Subcutaneous abdominal adipose tissue (tissue), 5 donors: ENCODE data around the gene ZNF385C.
"Not testable (repeated sequence)": the region's sequence is repeated elsewhere in the genome, so short reads cannot be mapped to it uniquely, and the experiment has no call there.

Source experiments
- H3K27ac ChIP-seq: one replicate; pipeline ENCODE4 v1.7.0; 2013; ENCODE audit warnings: low read depth, mild to moderate bottlenecking, inconsistent platforms, low read length, moderate library complexity
- H3K27me3 ChIP-seq, 5 donors: one replicate each; pipeline ENCODE4 v1.7.0; 2013; ENCODE audit warnings: low read length in 5 of 5, inconsistent platforms in 1 of 5; ENCODE audit not compliant: control insufficient read depth in 5 of 5, insufficient read depth in 4 of 5
- H3K36me3 ChIP-seq, 5 donors: one replicate each; pipeline ENCODE4 v1.7.0; 2013; ENCODE audit warnings: low read length in 5 of 5; ENCODE audit not compliant: control insufficient read depth in 5 of 5, insufficient read depth in 5 of 5
- H3K4me1 ChIP-seq, 5 donors: one replicate each; pipeline ENCODE4 v1.7.0; 2013; ENCODE audit warnings: low read length in 5 of 5, mild to moderate bottlenecking in 3 of 5, moderate library complexity in 1 of 5; ENCODE audit not compliant: control insufficient read depth in 5 of 5, insufficient read depth in 5 of 5
- H3K4me3 ChIP-seq, 5 donors: one replicate each; pipeline ENCODE4 v1.7.0; 2013; ENCODE audit warnings: low read length in 5 of 5, low read depth in 1 of 5
- H3K9ac ChIP-seq, 5 donors: one replicate each; pipeline ENCODE4 v1.7.0; 2013; ENCODE audit warnings: low read length in 5 of 5, mild to moderate bottlenecking in 4 of 5, moderate library complexity in 3 of 5
- H3K9me3 ChIP-seq, 5 donors: one replicate each; pipeline ENCODE4 v1.7.0; 2013; ENCODE audit warnings: low read length in 5 of 5; ENCODE audit not compliant: control insufficient read depth in 5 of 5
- donor health status: healthy.
- donor health status: healthy.
- donor health status: healthy.
- donor health status: healthy.
- donor health status: healthy.

ZNF385C gene

GRCh38 chr17:42097691-42098631 is at the start of gene ZNF385C:
TSS of gene ZNF385C (minus strand) at chr17:42098473. CDS start at chr17:42063056, 35,417 bp downstream.
- Histone ChIP-seq H3K4me1 (peaks cover 0 to 14% (median 7%) of the 10 kb centered on the region in 5 donors), H3K4me3 (no peak within 1 kb of the TSS), H3K27me3 (peaks cover 20 to 35% (median 25%) of the 10 kb centered on the region in 5 donors), H3K27ac (no peak within 1 kb of the TSS), H3K9ac (no peak within 1 kb of the TSS), H3K36me3 (peaks cover 0 to 1% (median under 1%) of the 10 kb centered on the region in 5 donors), H3K9me3 (no peaks in the 10 kb centered on the region)

- Histone ChIP-seq H3K36me3 (peaks cover 0 to 32% (median 25%) of the 10 kb centered on the region in 5 donors), H3K9ac (peak overlapping the region in 1 of 5 donors; percentile 49), H3K4me3 (no peak overlapping the region), H3K4me1 (peaks cover 0 to 30% (median 23%) of the 10 kb centered on the region in 5 donors), H3K9me3 (no peaks in the 10 kb centered on the region), H3K27ac (no peak overlapping the region), H3K27me3 (no peaks in the 10 kb centered on the region)
Observed at GRCh38 chr17:42146911-42147607, 48.8 kb upstream of the ZNF385C start.

GRCh38 chr17:42143138-42143537 is 44.9 kb upstream of the ZNF385C start:
- H3K9ac ChIP-seq, result peak overlapping the region in 1 of 5 donors; percentile 11
- H3K27ac ChIP-seq, H3K27me3 ChIP-seq, H3K9me3 ChIP-seq, H3K4me3 ChIP-seq: not testable (repeated sequence)
- H3K4me1 ChIP-seq, result peaks cover 10 to 50% (median 42%) of the 10 kb centered on the region in 5 donors
- H3K36me3 ChIP-seq, result peaks cover 0 to 33% (median 21%) of the 10 kb centered on the region in 5 donors

GRCh38 chr17:42142371-42142896 is 44.2 kb upstream of the ZNF385C start:
- peaks cover 0 to 28% (median 20%) of the 10 kb centered on the region in 5 donors for H3K36me3 ChIP-seq

DNA sequence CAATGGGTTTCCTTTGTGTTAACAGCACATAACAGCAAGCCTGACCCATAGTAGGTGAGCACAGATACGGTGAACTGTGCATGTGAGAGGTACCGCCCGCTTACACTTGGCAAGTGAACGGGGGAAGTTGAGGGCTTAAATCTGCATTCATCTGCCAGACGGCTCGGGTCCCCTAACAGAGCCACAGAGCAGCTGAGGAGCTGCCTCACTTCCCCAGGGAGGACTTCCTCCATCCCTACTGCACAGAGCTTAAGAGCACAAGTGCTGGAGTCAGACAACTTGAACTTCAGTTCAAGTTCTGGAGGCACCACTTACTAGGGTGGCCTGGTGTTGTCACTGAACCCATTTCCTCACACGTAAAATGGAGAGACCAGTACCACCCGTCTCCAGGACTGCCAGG is 43.1 kb upstream of the ZNF385C start:
- Histone ChIP-seq H3K4me1 (peaks cover 13 to 61% (median 52%) of the 10 kb centered on the region in 5 donors), H3K27ac (no peak overlapping the region), H3K4me3 (no peak overlapping the region), H3K9me3 (no peaks in the 10 kb centered on the region), H3K27me3 (no peaks in the 10 kb centered on the region), H3K9ac (no peak overlapping the region), H3K36me3 (peaks cover 0 to 22% (median 15%) of the 10 kb centered on the region in 5 donors)

More at GRCh38 chr17:42142371-42142896, 44.2 kb upstream of the ZNF385C start:
- peak overlapping the region in 1 of 5 donors; percentile 22 for H3K4me3 ChIP-seq
- peaks cover 11 to 53% (median 47%) of the 10 kb centered on the region in 5 donors for H3K4me1 ChIP-seq
- H3K9ac ChIP-seq, result peak overlapping the region in 2 of 5 donors; percentile 11 to 52
- no peak overlapping the region for H3K27ac ChIP-seq
- H3K9me3 ChIP-seq, result no peaks in the 10 kb centered on the region
- H3K27me3 ChIP-seq, result no peaks in the 10 kb centered on the region

DNA sequence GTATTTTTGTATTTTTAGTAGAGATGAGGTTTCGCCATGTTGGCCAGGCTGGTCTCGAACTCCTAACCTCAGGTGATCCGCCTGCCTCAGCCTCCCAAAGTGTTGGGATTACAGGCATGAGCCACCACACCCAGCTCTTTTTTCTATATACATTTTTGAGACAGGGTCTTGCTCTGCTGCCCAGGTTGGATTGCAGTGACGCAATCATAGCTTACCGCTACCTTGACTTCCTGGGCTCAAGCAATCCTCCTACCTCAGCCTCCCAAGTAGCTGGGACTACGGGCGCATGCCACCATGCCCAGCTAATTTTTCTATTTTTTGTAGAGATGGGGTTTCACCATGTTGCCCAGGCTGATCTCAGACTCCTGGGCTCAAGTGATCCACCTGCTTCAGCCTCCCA is 42.4 kb upstream of the ZNF385C start:
- H3K4me3 ChIP-seq, H3K9ac ChIP-seq, H3K9me3 ChIP-seq, H3K27ac ChIP-seq, H3K27me3 ChIP-seq: not testable (repeated sequence)
- Histone ChIP-seq H3K4me1 (peaks cover 18 to 68% (median 59%) of the 10 kb centered on the region in 5 donors), H3K36me3 (peaks cover 0 to 22% (median 15%) of the 10 kb centered on the region in 5 donors)

DNA sequence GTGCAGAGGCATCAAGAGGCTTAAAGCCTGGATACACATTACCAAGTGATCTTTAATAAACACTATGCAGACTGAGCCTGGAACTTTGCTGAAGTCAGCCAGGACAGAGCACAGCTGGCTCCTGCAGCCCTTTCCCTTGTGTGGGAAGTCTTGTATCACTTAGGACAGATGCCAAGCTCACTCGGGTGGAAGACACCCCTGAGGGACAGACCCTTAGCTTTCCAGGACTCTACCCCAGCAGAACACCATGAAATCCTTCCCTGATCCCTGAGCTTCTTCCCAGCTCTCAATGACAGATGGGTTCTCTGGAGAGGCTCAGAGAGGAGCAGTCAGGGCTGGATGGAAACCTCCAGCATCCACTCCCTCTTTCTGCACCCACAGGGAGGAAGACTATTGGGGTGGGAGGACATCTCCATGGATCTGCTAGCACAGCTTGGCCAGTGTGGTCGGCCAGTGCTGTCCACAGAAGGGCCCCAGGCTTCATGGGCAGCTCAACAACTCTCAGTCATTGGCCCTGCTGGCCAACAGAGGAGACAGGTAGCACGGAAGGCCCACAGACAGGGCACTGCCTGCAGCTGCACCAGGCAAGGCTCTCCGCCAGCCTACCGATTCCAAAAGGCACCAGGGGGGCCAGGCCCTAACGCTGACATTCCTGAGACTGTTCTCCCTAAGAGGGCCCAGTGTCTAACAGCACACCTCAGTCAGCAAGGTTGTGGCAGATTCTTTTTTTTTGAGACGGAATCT is 40.6 kb upstream of the ZNF385C start:
- Histone ChIP-seq H3K9ac (peak overlapping the region in 3 of 5 donors; percentile 19 to 22 (median 21)), H3K4me3 (peak overlapping the region in 1 of 5 donors; percentile 8), H3K36me3 (peaks cover 0 to 17% (median 9%) of the 10 kb centered on the region in 5 donors), H3K27me3 (no peaks in the 10 kb centered on the region), H3K27ac (peak overlapping the region; percentile 46), H3K9me3 (no peaks in the 10 kb centered on the region), H3K4me1 (peaks cover 23 to 86% (median 77%) of the 10 kb centered on the region in 5 donors)

DNA sequence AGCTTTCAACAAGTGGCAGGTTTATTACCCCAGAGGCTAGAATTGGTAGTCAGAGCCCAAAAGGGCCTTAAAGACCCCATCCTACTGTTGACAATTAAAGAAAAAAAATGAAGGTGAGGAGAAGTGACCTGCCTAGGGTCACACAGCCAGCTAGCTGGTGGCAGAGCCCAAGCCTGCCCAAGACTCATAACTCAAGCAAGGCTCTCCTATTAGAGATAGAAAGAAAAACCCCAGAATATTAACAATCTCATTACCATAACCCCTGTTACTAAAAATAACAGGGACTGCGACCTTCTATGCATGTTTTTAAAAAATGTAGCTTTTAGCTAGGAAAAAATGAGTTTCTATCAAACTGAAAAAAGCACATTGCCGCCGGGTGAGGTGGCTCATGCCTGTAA is 38.4 kb upstream of the ZNF385C start:
- Histone ChIP-seq H3K9ac (peak overlapping the region; percentile 34 to 68 (median 63)), H3K9me3 (no peaks in the 10 kb centered on the region), H3K27ac (peak overlapping the region; percentile 92), H3K36me3 (peaks cover 0 to 17% (median 7%) of the 10 kb centered on the region in 5 donors), H3K27me3 (no peaks in the 10 kb centered on the region), H3K4me3 (peak overlapping the region in 4 of 5 donors; percentile 58 to 63 (median 60)), H3K4me1 (peaks cover 38 to 88% (median 72%) of the 10 kb centered on the region in 5 donors)
